Prostate gland (tissue), 2 donors: ENCODE data around the gene MCAM.

Source experiments
- CTCF ChIP-seq, 4 experiments: fragments of 200-600 bp in 2 of 4; fragments of 450-650 bp in 2 of 4; sonication (generic) in 2 of 4; IDR thresholded peaks; 1 replicate in 3 of 4; 2 replicates in 1 of 4; pipeline ENCODE4 v1.5.1; 2016 to 2019; ENCODE audit warnings: antibody characterized with exemption in 4 of 4, mild to moderate bottlenecking in 2 of 4, moderate library complexity in 2 of 4
- POLR2A ChIP-seq: fragments of 450-650 bp; IDR thresholded peaks from one replicate; pipeline ENCODE4 v1.6.1; 2016; ENCODE audit warnings: antibody characterized with exemption, mild to moderate bottlenecking
- POLR2AphosphoS5 ChIP-seq: sonication (generic); formaldehyde crosslinking; IDR thresholded peaks from one replicate; pipeline ENCODE4 v1.6.1; 2017; ENCODE audit warnings: antibody characterized with exemption

GRCh38 chr11:119293461-119293860 is 23.5 kb downstream of the MCAM start:
- TF ChIP-seq CTCF (IDR thresholded peaks at IDR 0.05) (no peak), POLR2A (no peak), POLR2AphosphoS5 (no peak)
